HFFc6 (cell line): ENCODE data around the gene CARD9. TPM values are rescaled to one million over a fixed set of nuclear protein-coding genes. Genes with fewer than 3 reads are reported as not detected.

ENCODE experiments used
- DNase-seq: peaks from one replicate; pipeline ENCODE4 v3.0.0-alpha.2; 2018
- H3K27ac Mint-ChIP-seq: 2 replicates; pipeline ENCODE4 v1.8.0; 2020; ENCODE audit warnings: mild to moderate bottlenecking, mixed read lengths
- H3K27me3 Mint-ChIP-seq: 2 replicates; pipeline ENCODE4 v1.8.0; 2021; ENCODE audit warnings: mild to moderate bottlenecking, moderate library complexity, mixed read lengths; ENCODE audit not compliant: insufficient read depth
- H3K36me3 Mint-ChIP-seq: 2 replicates; pipeline ENCODE4 v1.8.0; 2021; ENCODE audit warnings: low read depth, mixed read lengths
- H3K4me1 Mint-ChIP-seq: 2 replicates; pipeline ENCODE4 v1.8.0; 2020; ENCODE audit warnings: low read depth, mixed read lengths
- H3K4me3 Mint-ChIP-seq: 2 replicates; pipeline ENCODE4 v1.8.0; 2020; ENCODE audit warnings: mild to moderate bottlenecking, moderate library complexity, mixed read lengths
- H3K9me3 Mint-ChIP-seq: 2 replicates; pipeline ENCODE4 v1.8.0; 2020; ENCODE audit warnings: mild to moderate bottlenecking, mixed read lengths
- total RNA-seq, 6 experiments: library from RNA; stranded (reverse); fragmentation: NEBNext Ultra II Directional; extraction: Animal tissue kit (Norgen Biotek cat#: 25700); gene quantifications; 2 replicates in 1 of 6; 3 replicates in 5 of 6; pipeline ENCODE4 v1.2.3, GENCODE V29; 2021
- TF ChIP-seq, protein P1 (sequence below): fragments of 200-600 bp; sonication (generic); IDR thresholded peaks from 2 replicates; pipeline ENCODE4 v1.5.0; 2021; ENCODE audit warnings: antibody characterized with exemption, mild to moderate bottlenecking

CARD9 gene
- total RNA-seq, 6 experiments from 2014 or later: 2.9 to 19.0 (median 3.2) TPM

DNA sequence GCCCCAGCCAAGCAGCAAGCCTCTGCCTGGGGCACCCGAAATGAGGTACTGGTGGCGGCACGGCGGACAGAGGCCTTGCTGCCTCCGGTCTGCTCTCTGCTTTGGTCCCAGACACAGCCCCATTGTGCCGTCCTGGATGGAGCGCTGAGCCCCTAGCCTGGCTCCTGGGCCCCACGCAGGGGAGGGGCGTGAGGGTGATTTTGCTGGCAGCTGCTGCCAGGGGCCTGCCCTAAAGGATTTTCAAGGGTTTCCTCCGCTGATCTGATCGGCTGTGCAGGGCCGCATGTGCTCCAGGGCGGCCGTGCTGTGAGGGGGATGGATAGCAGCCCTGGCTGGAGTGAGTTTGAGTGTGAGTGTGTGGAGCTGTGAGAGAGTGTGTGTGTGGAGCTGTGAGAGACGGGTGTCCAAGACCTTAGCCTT lies 44.8 kb downstream of the CARD9 start:
- Mint-ChIP-seq H3K36me3 (no peaks in the 10 kb centered on the region; the same call in 1 of the 2 replicates), H3K27me3 (no peaks in the 10 kb centered on the region; the same call in none of the 2 replicates), H3K4me1 (peaks cover 22% of the 10 kb centered on the region), H3K27ac (peak overlapping the region; percentile 94), H3K4me3 (peak overlapping the region; percentile 98), H3K9me3 (no peaks in the 10 kb centered on the region)
- peak; percentile 35 for DNase-seq
- TF ChIP-seq, protein P1, sequence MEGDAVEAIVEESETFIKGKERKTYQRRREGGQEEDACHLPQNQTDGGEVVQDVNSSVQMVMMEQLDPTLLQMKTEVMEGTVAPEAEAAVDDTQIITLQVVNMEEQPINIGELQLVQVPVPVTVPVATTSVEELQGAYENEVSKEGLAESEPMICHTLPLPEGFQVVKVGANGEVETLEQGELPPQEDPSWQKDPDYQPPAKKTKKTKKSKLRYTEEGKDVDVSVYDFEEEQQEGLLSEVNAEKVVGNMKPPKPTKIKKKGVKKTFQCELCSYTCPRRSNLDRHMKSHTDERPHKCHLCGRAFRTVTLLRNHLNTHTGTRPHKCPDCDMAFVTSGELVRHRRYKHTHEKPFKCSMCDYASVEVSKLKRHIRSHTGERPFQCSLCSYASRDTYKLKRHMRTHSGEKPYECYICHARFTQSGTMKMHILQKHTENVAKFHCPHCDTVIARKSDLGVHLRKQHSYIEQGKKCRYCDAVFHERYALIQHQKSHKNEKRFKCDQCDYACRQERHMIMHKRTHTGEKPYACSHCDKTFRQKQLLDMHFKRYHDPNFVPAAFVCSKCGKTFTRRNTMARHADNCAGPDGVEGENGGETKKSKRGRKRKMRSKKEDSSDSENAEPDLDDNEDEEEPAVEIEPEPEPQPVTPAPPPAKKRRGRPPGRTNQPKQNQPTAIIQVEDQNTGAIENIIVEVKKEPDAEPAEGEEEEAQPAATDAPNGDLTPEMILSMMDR: no peak

DNA sequence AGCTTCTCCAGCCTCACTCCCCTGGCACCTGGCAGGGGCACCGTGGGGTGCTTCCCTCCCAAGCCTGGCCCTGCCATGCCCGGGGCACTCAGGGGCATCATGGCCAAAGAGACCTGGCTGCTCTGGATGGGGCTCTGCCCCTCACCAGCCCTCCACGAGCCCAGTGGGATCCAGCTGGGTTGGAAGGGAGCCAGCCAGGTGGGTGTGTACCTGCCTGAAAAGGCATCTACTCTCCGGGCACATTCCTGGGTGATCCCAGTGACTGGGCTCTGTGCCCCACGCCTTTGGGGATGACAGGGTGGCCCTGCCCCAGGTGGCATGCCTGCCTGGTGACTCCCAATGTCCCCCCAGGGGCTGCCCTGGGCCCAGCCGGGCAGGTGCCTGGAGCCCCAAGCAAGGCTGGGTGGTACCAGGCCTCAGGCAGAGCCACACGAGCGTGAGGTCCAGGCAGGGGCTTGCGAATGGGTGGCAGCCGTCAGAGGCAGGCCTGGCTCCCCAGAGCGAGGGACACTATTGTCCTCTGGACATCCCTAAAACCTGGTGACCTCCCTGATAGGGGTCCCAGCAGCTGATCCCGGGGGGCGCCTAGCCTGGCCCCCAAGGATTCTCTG lies 45.4 kb downstream of the CARD9 start:
- no peaks in the 10 kb centered on the region; the same call in 1 of the 2 replicates for H3K36me3 Mint-ChIP-seq
- H3K4me1 Mint-ChIP-seq: peaks cover 22% of the 10 kb centered on the region
- H3K9me3 Mint-ChIP-seq: no peaks in the 10 kb centered on the region
- no peak for DNase-seq
- H3K4me3 Mint-ChIP-seq: peak overlapping the region; percentile 98
- H3K27me3 Mint-ChIP-seq: no peaks in the 10 kb centered on the region; the same call in none of the 2 replicates
- TF ChIP-seq, protein P1: no peak
- peak overlapping the region; percentile 94 for H3K27ac Mint-ChIP-seq

DNA sequence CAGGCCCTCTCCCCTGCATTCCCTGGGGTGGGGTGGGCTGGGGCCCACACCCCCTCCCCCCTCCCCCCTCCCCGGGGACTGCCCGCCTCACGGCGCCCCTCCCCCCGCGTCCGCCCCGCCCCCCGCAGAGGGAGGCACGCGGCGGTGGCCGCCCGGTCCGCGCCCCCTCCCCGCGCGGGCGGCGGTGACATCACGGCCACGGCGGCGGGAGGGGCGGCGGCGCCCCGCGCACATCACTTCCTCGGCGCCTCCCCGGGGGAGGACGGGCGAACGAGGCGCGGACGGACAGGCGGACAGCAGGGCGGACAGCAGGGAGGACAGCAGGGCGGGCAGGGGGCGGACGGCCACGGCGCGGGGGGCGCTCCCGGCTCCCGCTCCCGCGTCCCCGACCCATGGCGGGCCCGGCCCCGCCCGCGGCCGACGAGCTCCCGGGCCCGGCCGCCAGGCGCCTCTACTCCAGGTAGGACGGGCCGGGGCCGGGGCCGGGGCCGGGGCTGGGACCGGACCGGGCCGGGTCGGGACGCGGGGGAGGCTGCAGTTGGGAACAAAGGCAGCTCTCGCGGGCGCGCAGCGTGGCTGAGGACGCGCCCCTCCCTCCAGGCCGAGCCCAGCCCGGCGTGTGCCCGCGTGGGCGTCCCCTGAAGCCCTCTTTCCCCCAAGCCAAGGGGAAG lies 46.0 kb downstream of the CARD9 start, which contains the start of gene GPSM1:
TSS of gene GPSM1 (plus strand) at position 236 of the 671 bp plus-strand sequence. CDS start at position 393, 157 bp downstream.
- Mint-ChIP-seq H3K27ac (peak within 1 kb of the TSS; percentile 96), H3K27me3 (no peaks in the 10 kb centered on the region; the same call in none of the 2 replicates), H3K4me3 (peak within 1 kb of the TSS; percentile 98), H3K4me1 (peaks cover 22% of the 10 kb centered on the region), H3K36me3 (no peaks in the 10 kb centered on the region; the same call in 1 of the 2 replicates), H3K9me3 (no peaks in the 10 kb centered on the region)
- TF ChIP-seq, protein P1: no peak
- DNase-seq: peak; percentile 24

DNA sequence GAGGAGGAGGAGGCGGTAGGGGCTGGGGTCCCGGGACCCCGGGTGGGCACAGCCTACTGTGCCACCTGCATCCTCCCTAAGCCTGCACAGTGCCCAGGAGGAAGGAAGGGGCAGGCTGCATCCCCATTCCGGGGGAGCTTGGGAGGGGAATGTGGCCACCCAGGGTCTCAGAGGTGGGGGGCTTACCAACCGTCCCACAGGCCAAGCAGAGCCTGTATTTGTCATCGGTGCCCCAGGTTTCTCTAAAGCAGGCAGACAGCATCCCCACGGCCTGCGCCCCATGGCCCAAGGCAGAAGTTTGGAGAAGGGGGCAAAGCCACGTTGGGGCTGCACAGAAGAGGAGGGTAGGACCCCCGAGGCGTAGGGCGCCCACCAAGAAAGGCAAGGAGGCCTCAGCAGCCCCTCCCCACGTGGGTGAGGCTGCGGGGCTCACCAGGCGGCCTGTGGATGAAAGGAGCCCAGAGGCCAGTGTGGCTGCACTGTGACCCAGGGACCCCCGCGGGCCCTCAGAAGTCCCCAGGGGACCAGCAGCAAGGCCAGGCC lies 46.6 kb downstream of the CARD9 start:
- DNase-seq: no peak
- Mint-ChIP-seq H3K27ac (peak overlapping the region; percentile 96), H3K4me3 (peak overlapping the region; percentile 78), H3K36me3 (no peaks in the 10 kb centered on the region; the same call in 1 of the 2 replicates), H3K4me1 (peaks cover 22% of the 10 kb centered on the region), H3K9me3 (no peaks in the 10 kb centered on the region), H3K27me3 (no peaks in the 10 kb centered on the region; the same call in none of the 2 replicates)
- TF ChIP-seq, protein P1: no peak

DNA sequence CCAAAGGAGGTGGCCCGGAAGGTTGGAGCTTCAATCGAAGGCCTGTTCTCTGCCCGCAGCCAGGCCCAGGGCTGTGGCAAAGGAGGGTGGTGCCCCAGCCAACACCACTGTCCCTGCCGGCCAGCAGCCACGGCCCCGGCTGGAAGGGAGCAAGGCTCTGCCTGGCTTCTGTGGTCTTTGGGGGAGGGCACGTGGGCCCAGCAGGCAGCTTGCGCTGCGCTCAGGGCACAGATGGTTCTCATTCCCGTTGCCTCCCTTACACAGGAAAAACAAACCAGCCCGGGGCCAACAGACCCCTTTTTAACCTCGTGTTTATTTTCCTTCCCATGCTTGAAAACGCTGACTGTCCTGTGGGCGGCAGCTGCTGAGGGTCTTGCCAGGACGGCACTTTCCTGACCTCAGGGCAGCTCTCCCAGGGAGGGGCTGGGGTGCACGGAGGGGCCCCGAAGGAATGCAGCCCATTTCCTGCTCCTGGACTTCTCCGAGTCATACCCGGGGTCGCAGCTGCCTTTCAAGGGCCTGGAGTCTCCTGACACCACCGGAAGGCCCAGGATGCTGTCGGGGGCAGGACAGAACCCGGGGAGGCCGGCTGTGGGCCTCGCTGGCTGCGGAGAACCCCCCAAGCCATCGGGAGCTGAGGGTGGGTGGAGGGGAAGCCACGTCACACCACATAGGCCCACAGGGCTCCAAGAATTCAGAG lies 47.3 kb downstream of the CARD9 start:
- Mint-ChIP-seq H3K4me1 (peaks cover 22% of the 10 kb centered on the region), H3K9me3 (no peaks in the 10 kb centered on the region), H3K4me3 (peak overlapping the region; percentile 78), H3K36me3 (no peaks in the 10 kb centered on the region; the same call in 1 of the 2 replicates), H3K27ac (peak overlapping the region; percentile 96), H3K27me3 (no peaks in the 10 kb centered on the region; the same call in none of the 2 replicates)
- peak; percentile 75 for DNase-seq
- TF ChIP-seq, protein P1: no peak
